HG03159 (cell line): ENCODE results near the gene C18orf32.
"Not testable (repeated sequence)": the region's sequence is repeated elsewhere in the genome, so short reads cannot be mapped to it uniquely, and the experiment has no call there.

Source experiments
- ATAC-seq: cut with Tn5 transposase; IDR thresholded peaks from one replicate; pipeline ENCODE4 v1.9.1; 2021; ENCODE audit warnings: mild to moderate bottlenecking, moderate library complexity; ENCODE audit not compliant: unreplicated experiment

Gene C18orf32

GRCh38 chr18:49472459-49472858 is 14.6 kb downstream of the C18orf32 start:
- no peak for ATAC-seq

GRCh38 chr18:49471532-49471931 is 15.5 kb downstream of the C18orf32 start:
- no peak for ATAC-seq

- no peak for ATAC-seq
These were observed 19.4 kb downstream of the C18orf32 start for GRCh38 chr18:49467599-49467998.

- ATAC-seq = no peak
These were observed 19.9 kb downstream of the C18orf32 start for GRCh38 chr18:49467019-49467563.

DNA sequence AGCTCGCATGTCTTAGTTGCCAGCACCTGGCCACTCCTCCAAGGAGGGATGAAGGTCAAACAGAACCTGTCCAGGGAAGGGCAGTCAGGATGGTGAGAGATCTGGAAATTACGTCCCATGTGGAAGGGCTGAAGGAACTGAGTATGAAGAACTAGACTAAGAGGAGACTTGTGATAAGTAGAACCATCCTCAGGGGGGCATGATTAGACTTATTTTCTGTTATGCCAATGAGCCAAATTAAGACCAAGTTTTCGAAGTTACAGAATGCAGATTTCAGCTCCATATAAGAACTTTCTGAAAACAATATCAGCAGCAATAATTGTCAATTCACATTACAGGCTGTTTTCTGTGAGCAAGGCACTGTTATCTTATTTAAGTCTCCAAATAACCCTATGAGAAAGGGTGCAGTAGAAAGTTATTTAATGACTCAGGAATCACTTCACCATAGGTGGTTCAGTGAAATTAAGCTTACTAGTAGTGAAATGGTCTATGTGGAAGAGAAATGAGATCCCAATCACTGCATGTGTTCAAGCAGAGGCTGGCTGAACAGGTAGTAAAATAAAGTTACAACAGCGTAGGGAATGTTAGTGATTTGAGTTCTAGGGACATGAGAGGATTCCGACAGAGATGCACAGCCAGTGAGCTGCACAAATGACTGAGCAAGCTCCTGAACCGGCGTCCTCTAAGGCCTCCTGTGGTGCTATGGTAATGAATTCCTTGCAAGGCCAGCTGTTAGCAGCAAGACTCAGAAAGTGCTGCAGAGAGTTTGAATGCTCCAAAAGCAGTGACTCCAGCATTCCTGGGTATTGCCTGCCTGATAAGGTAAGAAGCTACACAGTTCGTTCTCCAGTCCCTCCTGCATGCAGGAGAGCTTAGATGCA is 22.1 kb downstream of the C18orf32 start:
- ATAC-seq = no peak

- ATAC-seq = no peak
These were observed 25.4 kb downstream of the C18orf32 start for GRCh38 chr18:49461602-49461977.

- ATAC-seq = no peak
These were observed 25.9 kb downstream of the C18orf32 start for GRCh38 chr18:49460976-49461601.

DNA sequence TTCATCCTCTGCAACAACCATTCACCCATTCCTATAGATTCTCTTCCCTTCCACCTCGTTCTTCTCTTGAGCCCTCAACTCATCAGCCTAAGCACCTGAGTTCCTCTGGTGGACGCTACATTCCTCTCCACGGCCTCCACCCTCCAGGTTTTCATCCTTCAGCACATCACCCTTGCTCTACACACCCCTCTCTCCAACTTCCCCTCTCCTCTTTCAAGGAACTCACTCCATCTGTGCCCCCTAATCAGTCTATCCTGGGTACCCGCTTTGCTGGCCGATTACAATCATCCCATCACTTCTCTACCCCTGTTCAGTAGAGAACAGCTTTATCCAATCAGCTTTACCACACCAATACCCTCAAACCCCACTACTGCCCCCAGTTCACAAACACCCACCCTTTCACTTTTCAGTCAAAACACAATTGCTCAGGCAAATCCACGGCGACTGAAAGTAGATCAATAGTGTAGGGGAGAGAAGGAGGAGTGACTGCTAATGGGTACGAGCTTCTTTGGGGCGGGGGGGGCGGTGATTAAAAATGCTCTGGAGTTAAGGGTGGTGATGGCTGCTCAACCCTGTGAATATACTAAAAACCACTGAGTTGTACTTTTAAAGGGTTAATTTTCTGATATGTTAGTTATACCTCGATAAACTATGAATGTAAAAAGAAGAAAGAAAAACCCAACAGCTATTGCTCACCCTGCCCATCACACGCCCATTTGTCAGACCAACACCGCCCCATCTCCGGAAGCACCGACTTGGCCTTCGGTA is 27.4 kb downstream of the C18orf32 start:
- peak; percentile 31 for ATAC-seq

DNA sequence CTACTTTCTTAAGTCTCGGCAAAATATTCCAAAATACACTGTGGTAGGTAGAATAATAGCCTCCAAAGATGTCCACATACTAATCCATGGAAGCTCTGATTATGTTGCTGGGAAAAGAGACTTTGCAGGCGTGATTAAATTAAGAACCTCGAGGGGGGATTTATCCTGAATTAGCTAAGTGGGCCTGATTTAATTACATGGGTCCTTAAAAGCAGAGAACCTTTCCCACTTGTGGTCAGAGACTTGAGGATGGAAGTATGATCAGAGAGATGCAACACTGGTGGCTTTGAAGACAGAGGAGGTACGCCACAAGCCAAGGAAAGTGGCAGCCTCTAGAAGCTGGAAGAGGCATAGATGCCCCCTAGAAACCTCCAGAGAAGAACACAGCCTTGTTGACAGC is 29.4 kb downstream of the C18orf32 start:
- ATAC-seq = no peak

DNA sequence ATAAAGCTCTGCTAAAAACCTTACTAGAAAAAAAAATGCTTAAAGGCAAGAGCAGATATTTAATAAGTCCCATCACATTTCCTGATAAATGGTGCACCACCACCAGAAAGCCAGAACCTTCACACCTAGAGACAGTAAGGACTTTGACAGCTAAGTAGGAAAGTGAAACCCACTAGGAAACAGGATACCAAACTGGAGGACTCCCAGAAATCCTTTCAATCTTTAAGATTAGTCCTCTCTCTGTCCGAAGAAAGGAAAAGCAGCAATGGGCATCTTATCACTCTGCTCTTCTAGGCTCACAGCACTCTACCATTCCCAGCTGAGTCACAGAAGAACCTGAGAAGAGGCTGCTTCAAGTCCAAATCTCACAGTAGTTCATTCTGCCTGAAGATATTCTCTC is 30.2 kb downstream of the C18orf32 start:
- no peak for ATAC-seq

DNA sequence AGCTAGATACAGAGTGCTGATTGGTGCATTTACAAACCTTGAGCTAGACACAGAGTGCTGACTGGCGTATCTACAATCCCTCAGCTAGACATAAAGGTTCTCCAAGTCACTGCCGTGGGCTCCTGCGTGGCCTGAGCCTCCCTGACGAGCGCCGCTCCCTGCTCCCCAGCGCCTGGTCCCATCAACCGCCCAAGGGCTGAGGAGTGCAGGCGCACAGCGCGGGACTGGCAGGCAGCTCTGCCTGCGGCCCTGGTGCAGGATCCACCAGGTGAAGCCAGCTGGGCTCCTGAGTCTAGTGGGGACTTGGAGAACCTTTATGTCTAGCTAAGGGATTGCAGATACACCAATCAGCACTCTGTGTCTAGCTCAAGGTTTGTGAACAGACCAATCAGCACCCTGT is 34.5 kb downstream of the C18orf32 start:
- ATAC-seq = not testable (repeated sequence)

- ATAC-seq = no peak
These were observed 39.0 kb downstream of the C18orf32 start for GRCh38 chr18:49447810-49448745.

DNA sequence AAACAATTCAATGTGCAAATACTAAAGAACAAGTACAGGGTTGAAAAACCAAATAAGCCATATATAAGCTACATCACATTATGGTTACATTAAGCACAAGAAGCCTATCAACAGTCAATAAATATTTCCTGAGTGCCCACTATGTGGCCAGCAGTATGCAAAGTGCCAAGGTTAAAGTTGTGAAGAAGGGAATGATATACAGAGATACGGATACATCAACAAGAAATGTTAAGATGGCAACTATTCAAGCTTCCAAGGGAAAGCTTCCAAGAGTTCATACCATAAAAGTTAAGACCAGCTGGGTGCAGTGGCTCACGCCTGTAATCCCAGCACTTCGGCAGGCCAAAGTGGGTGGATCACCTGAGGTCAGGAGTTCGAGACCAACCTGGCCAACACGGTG is 40.6 kb downstream of the C18orf32 start:
- no peak for ATAC-seq

DNA sequence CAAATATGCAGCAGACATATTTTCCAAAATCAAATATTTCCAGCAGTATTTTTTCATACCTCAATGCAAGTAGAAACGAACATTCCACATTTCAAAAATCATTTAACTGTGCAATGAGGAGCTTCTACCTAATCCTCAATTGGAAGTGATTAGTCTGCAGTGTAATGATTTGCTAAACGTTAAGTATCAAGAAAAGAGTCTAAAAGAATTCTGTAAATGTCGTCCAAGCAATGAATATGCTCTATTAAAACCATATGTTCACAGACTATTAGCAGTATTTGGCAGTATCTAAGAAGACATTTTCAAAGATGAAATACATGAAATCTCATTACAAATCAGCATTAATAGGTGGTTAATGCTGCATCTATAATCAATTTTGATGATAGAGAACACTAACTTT is 42.5 kb downstream of the C18orf32 start:
- no peak for ATAC-seq

DNA sequence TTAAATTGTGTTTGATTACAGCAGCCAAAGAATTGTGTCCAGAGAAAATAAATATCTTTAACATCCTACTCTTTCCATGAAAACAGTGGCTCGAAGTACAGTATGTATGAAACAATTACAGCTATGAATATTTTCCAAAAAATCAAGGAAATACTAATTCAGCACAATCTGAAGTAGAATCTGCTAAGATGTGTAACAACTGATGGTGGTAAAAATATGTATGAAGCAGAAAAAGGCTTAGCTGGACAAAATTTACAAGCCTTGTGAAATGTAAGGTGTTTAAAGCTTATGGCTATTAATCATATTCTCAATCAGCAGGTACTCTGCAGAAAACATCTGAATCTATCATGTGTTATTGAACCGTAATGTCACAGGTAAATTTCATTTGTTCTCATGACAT is 43.2 kb downstream of the C18orf32 start:
- ATAC-seq = no peak

GRCh38 chr18:49441338-49441938 is 45.6 kb downstream of the C18orf32 start:
- no peak for ATAC-seq

GRCh38 chr18:49435170-49435569 is 51.9 kb downstream of the C18orf32 start:
- ATAC-seq = no peak

DNA sequence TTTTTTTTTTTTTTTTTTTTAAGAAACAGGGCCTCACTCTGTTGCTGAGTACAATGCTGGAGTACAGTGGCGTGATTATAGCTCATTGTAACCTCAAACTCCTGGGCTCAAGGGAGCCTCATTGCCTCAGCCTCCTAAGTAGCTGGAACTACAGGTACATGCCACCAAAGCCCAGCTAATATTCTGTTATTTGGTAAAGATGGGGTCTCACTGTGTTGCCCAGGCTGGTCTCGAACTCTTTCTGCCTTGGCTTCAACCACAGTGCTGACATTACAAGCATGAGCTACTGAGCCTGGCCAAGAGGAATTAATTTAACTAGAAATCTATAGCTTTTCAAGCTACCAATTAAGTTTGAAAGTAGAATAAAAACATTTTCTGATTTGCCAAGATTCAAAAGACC is 54.4 kb downstream of the C18orf32 start:
- no peak for ATAC-seq

DNA sequence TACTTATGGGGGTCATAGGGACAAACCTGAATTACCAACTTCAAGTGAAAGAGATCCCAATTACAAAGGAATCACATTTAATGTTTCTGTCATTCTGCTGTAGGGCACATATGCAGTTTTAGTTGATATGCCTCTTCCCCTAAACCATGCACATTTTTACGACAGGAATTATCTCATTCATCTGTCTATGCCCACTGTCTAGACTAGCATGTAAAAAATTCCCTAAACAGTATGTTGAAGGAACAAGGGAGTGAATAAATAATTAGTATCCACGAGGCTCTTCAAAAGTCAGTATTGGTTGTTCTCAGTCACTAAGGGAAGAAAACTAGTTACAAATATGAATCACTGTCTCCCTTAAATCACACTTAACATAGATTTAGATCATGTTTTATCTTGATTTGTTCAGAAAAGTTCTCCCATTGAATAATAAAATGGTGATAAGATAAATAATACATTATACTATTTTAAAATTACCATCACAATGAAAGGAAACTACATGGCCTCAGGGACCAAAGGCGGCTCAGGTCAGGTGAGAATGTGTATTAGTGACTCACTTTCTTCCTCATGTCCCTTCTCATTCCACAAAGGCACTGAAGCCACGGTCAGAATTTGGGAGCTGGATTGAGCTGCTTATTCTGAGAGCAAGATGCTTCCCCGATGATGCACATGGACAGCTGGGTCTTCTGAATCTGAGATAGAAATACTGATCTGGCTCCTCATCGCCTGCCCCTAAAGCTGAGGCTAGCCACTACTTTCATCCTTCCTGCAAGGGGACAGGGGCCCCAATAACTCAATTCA is 55.7 kb downstream of the C18orf32 start:
- ATAC-seq = no peak
